ENCODE results near the gene RASSF5.
"Not testable (repeated sequence)": the region's sequence is repeated elsewhere in the genome, so short reads cannot be mapped to it uniquely, and the experiment has no call there.

Gene RASSF5

GRCh38 chr1:206569556-206569955, 62.2 kb downstream of the RASSF5 start:
- DNase-seq (ENCODE audit: low read depth in 3 of 3): no peak

GRCh38 chr1:206570529-206570928, 63.2 kb downstream of the RASSF5 start:
- no peak for DNase-seq (ENCODE audit: low read depth in 3 of 3)

- no peak for DNase-seq (ENCODE audit: low read depth in 3 of 3)
These were observed 65.5 kb downstream of the RASSF5 start for GRCh38 chr1:206572835-206573234.

- no peak for DNase-seq (ENCODE audit: low read depth in 3 of 3)
These were observed 66.0 kb downstream of the RASSF5 start for GRCh38 chr1:206573319-206573718.

GRCh38 chr1:206573762-206574161, 66.4 kb downstream of the RASSF5 start:
- no peak for DNase-seq (ENCODE audit: low read depth in 3 of 3)

GRCh38 chr1:206575165-206575893, 68.0 kb downstream of the RASSF5 start:
- DNase-seq (ENCODE audit: low read depth in 3 of 3): no peak

- no peak for DNase-seq (ENCODE audit: low read depth in 3 of 3)
These were observed 68.8 kb downstream of the RASSF5 start for GRCh38 chr1:206575894-206576737.

GRCh38 chr1:206577626-206578025, 70.3 kb downstream of the RASSF5 start:
- DNase-seq (ENCODE audit: low read depth in 3 of 3): no peak

- no peak for DNase-seq (ENCODE audit: low read depth in 3 of 3)
These were observed 71.0 kb downstream of the RASSF5 start for GRCh38 chr1:206578068-206578977.

GRCh38 chr1:206578978-206579374, 71.6 kb downstream of the RASSF5 start:
- DNase-seq (ENCODE audit: low read depth in 3 of 3): no peak

GRCh38 chr1:206579747-206580437, 72.6 kb downstream of the RASSF5 start:
- peak in 2 of 3 experiments; percentile 71 to 80 for DNase-seq (ENCODE audit: low read depth in 3 of 3)

GRCh38 chr1:206580438-206581113, 73.2 kb downstream of the RASSF5 start:
- DNase-seq (ENCODE audit: low read depth in 3 of 3): no peak

GRCh38 chr1:206581114-206581497, 73.8 kb downstream of the RASSF5 start:
- DNase-seq (ENCODE audit: low read depth in 3 of 3): not testable (repeated sequence)

- peak in 2 of 3 experiments; percentile 75 to 76 for DNase-seq (ENCODE audit: low read depth in 3 of 3)
These were observed 74.2 kb downstream of the RASSF5 start for GRCh38 chr1:206581571-206581981.

GRCh38 chr1:206582537-206582936, 75.2 kb downstream of the RASSF5 start:
- no peak for DNase-seq (ENCODE audit: low read depth in 3 of 3)

- no peak for DNase-seq (ENCODE audit: low read depth in 3 of 3)
These were observed 75.8 kb downstream of the RASSF5 start for GRCh38 chr1:206582971-206583706.

- DNase-seq (ENCODE audit: low read depth in 3 of 3): peak; percentile 69 to 81 (median 73)
These were observed 76.6 kb downstream of the RASSF5 start for GRCh38 chr1:206583707-206584648.

GRCh38 chr1:206584683-206585082, 77.4 kb downstream of the RASSF5 start:
- DNase-seq (ENCODE audit: low read depth in 3 of 3): no peak
